Measurements from ENCODE around the gene ZSCAN18. TPM values are rescaled to one million over a fixed set of nuclear protein-coding genes. Genes with fewer than 3 reads are reported as not detected.

ZSCAN18 gene
- total RNA-seq, 2 donors from 2014 or later, result 29.3 to 30.7 TPM

GRCh38 chr19:58067240-58067912 lies 30.7 kb downstream of the ZSCAN18 start:
- no peak overlapping the region for H3K27ac Mint-ChIP-seq
- H3K9me3 ChIP-seq (ENCODE audit: control insufficient read depth, low read length, poor library complexity, severe bottlenecking), result peaks cover 18% of the 10 kb centered on the region

GRCh38 chr19:58063712-58064111 lies 34.3 kb downstream of the ZSCAN18 start:
- H3K27me3 Mint-ChIP-seq, result no peaks in the 10 kb centered on the region
- no peaks in the 10 kb centered on the region for H3K4me1 Mint-ChIP-seq
- ATAC-seq, result no peak
- peaks cover 22% of the 10 kb centered on the region for H3K9me3 ChIP-seq (ENCODE audit: control insufficient read depth, low read length, poor library complexity, severe bottlenecking)
- H3K36me3 Mint-ChIP-seq (ENCODE audit: low read depth), result peaks cover 8% of the 10 kb centered on the region
- no peak overlapping the region for H3K27ac Mint-ChIP-seq
- no peak overlapping the region for H3K4me3 Mint-ChIP-seq
- DNase-seq, result no peak

More at GRCh38 chr19:58067240-58067912, 30.7 kb downstream of the ZSCAN18 start:
- no peak for DNase-seq
- H3K4me1 Mint-ChIP-seq, result no peaks in the 10 kb centered on the region
- H3K27me3 Mint-ChIP-seq, result no peaks in the 10 kb centered on the region
- no peak overlapping the region for H3K4me3 Mint-ChIP-seq
- H3K36me3 Mint-ChIP-seq (ENCODE audit: low read depth), result peaks cover 5% of the 10 kb centered on the region
- no peak for ATAC-seq

GRCh38 chr19:58060231-58060630 lies 37.8 kb downstream of the ZSCAN18 start:
- DNase-seq (no peak), ATAC-seq (no peak)
- Mint-ChIP-seq H3K36me3 (ENCODE audit: low read depth) (peaks cover 7% of the 10 kb centered on the region), H3K4me3 (peak overlapping the region; percentile 22), H3K27ac (peak overlapping the region; percentile 39), H3K4me1 (no peaks in the 10 kb centered on the region), H3K27me3 (no peaks in the 10 kb centered on the region)
- H3K9me3 ChIP-seq (ENCODE audit: control insufficient read depth, low read length, poor library complexity, severe bottlenecking), result peaks cover 4% of the 10 kb centered on the region

GRCh38 chr19:58059671-58060078 lies 38.4 kb downstream of the ZSCAN18 start:
- H3K36me3 Mint-ChIP-seq (ENCODE audit: low read depth), result peaks cover 7% of the 10 kb centered on the region
- H3K27ac Mint-ChIP-seq, result peak overlapping the region; percentile 39
- H3K4me1 Mint-ChIP-seq, result no peaks in the 10 kb centered on the region
- H3K9me3 ChIP-seq (ENCODE audit: control insufficient read depth, low read length, poor library complexity, severe bottlenecking), result peaks cover 4% of the 10 kb centered on the region
- ATAC-seq (no peak), DNase-seq (no peak)
- peak overlapping the region; percentile 22 for H3K4me3 Mint-ChIP-seq
- no peaks in the 10 kb centered on the region for H3K27me3 Mint-ChIP-seq

- no peaks in the 10 kb centered on the region for H3K27me3 Mint-ChIP-seq
- peak within 1 kb of the TSS; percentile 39 for H3K27ac Mint-ChIP-seq
- H3K36me3 Mint-ChIP-seq (ENCODE audit: low read depth), result peaks cover 7% of the 10 kb centered on the region
- ATAC-seq (peak; percentile 83), DNase-seq (peak in 2 of 3 donors; percentile 11 to 16)
- H3K9me3 ChIP-seq (ENCODE audit: control insufficient read depth, low read length, poor library complexity, severe bottlenecking), result peaks cover 4% of the 10 kb centered on the region
- H3K4me1 Mint-ChIP-seq, result no peaks in the 10 kb centered on the region
- H3K4me3 Mint-ChIP-seq, result peak within 1 kb of the TSS; percentile 73
Measured at GRCh38 chr19:58059003-58059670, 38.9 kb downstream of the ZSCAN18 start, which contains the start of gene ZNF135. Gene ZNF135 (plus strand): TSS chr19:58059282. CDS start chr19:58060003, 721 bp downstream.

GRCh38 chr19:58058467-58058866 lies 39.6 kb downstream of the ZSCAN18 start:
- H3K4me1 Mint-ChIP-seq, result no peaks in the 10 kb centered on the region
- peaks cover 4% of the 10 kb centered on the region for H3K9me3 ChIP-seq (ENCODE audit: control insufficient read depth, low read length, poor library complexity, severe bottlenecking)
- ATAC-seq, result no peak
- no peak overlapping the region for H3K4me3 Mint-ChIP-seq
- H3K36me3 Mint-ChIP-seq (ENCODE audit: low read depth), result peaks cover 5% of the 10 kb centered on the region
- no peak for DNase-seq
- no peaks in the 10 kb centered on the region for H3K27me3 Mint-ChIP-seq
- no peak overlapping the region for H3K27ac Mint-ChIP-seq

- DNase-seq, result no peak
- Mint-ChIP-seq H3K4me1 (no peaks in the 10 kb centered on the region), H3K4me3 (no peak overlapping the region), H3K36me3 (ENCODE audit: low read depth) (peaks cover 5% of the 10 kb centered on the region), H3K27me3 (no peaks in the 10 kb centered on the region), H3K27ac (no peak overlapping the region)
- ATAC-seq, result no peak
- peaks cover 4% of the 10 kb centered on the region for H3K9me3 ChIP-seq (ENCODE audit: control insufficient read depth, low read length, poor library complexity, severe bottlenecking)
Measured at GRCh38 chr19:58056861-58057260, 41.2 kb downstream of the ZSCAN18 start.

- DNase-seq (no peak), ATAC-seq (no peak)
- Mint-ChIP-seq H3K27ac (no peak overlapping the region), H3K36me3 (ENCODE audit: low read depth) (peaks cover 5% of the 10 kb centered on the region), H3K4me1 (no peaks in the 10 kb centered on the region), H3K27me3 (no peaks in the 10 kb centered on the region), H3K4me3 (no peak overlapping the region)
- peaks cover 2% of the 10 kb centered on the region for H3K9me3 ChIP-seq (ENCODE audit: control insufficient read depth, low read length, poor library complexity, severe bottlenecking)
Measured at GRCh38 chr19:58056261-58056660, 41.8 kb downstream of the ZSCAN18 start.

- Mint-ChIP-seq H3K27ac (no peak overlapping the region), H3K4me3 (no peak overlapping the region), H3K27me3 (no peaks in the 10 kb centered on the region), H3K4me1 (no peaks in the 10 kb centered on the region), H3K36me3 (ENCODE audit: low read depth) (peaks cover 5% of the 10 kb centered on the region)
- no peaks in the 10 kb centered on the region for H3K9me3 ChIP-seq (ENCODE audit: control insufficient read depth, low read length, poor library complexity, severe bottlenecking)
- no peak for ATAC-seq
- no peak for DNase-seq
Measured at GRCh38 chr19:58054901-58055874, 42.8 kb downstream of the ZSCAN18 start.

- ATAC-seq, result no peak
- no peak for DNase-seq
- no peaks in the 10 kb centered on the region for H3K4me1 Mint-ChIP-seq
- H3K27me3 Mint-ChIP-seq, result no peaks in the 10 kb centered on the region
- H3K36me3 Mint-ChIP-seq (ENCODE audit: low read depth), result peaks cover 2% of the 10 kb centered on the region
- H3K9me3 ChIP-seq (ENCODE audit: control insufficient read depth, low read length, poor library complexity, severe bottlenecking), result no peaks in the 10 kb centered on the region
- H3K27ac Mint-ChIP-seq, result no peak overlapping the region
- no peak overlapping the region for H3K4me3 Mint-ChIP-seq
Measured at GRCh38 chr19:58053480-58054156, 44.4 kb downstream of the ZSCAN18 start.

- ATAC-seq, result no peak
- no peaks in the 10 kb centered on the region for H3K27me3 Mint-ChIP-seq
- H3K4me3 Mint-ChIP-seq, result no peak overlapping the region
- H3K9me3 ChIP-seq (ENCODE audit: control insufficient read depth, low read length, poor library complexity, severe bottlenecking), result no peaks in the 10 kb centered on the region
- H3K27ac Mint-ChIP-seq, result no peak overlapping the region
- no peak for DNase-seq
- peaks cover 2% of the 10 kb centered on the region for H3K36me3 Mint-ChIP-seq (ENCODE audit: low read depth)
- no peaks in the 10 kb centered on the region for H3K4me1 Mint-ChIP-seq
Measured at GRCh38 chr19:58052256-58052655, 45.8 kb downstream of the ZSCAN18 start.

GRCh38 chr19:58047672-58048071 lies 50.4 kb downstream of the ZSCAN18 start:
- no peaks in the 10 kb centered on the region for H3K4me1 Mint-ChIP-seq
- no peaks in the 10 kb centered on the region for H3K27me3 Mint-ChIP-seq
- no peaks in the 10 kb centered on the region for H3K9me3 ChIP-seq (ENCODE audit: control insufficient read depth, low read length, poor library complexity, severe bottlenecking)
- no peak overlapping the region for H3K4me3 Mint-ChIP-seq
- ATAC-seq (no peak), DNase-seq (no peak)
- H3K27ac Mint-ChIP-seq, result no peak overlapping the region
- H3K36me3 Mint-ChIP-seq (ENCODE audit: low read depth), result no peaks in the 10 kb centered on the region
